ENCODE measurements around the gene ATRN. TPM values are rescaled to one million over a fixed set of nuclear protein-coding genes. Genes with fewer than 3 reads are reported as not detected.
"Not testable (repeated sequence)": the region's sequence is repeated elsewhere in the genome, so short reads cannot be mapped to it uniquely, and the experiment has no call there.

ATRN gene
- total and polyA plus RNA-seq, 4 donors, result 4.2 to 38.5 (median 21.2) TPM

- Histone ChIP-seq H3K4me3 (no peak overlapping the region), H3K9me3 (ENCODE audit: control insufficient read depth in 4 of 4, insufficient read depth in 3 of 4, low read length in 3 of 4) (no peaks in the 10 kb centered on the region), H3K36me3 (ENCODE audit: control insufficient read depth in 4 of 4, insufficient read depth in 4 of 4, low read length in 4 of 4) (peaks cover 17 to 45% (median 33%) of the 10 kb centered on the region in 4 donors), H3K4me1 (ENCODE audit: control insufficient read depth in 5 of 5, insufficient read depth in 5 of 5, low read length in 5 of 5) (no peaks in the 10 kb centered on the region), H3K9ac (ENCODE audit: insufficient read depth in 1 of 2, low read length in 2 of 2) (no peak overlapping the region), H3K27me3 (ENCODE audit: control insufficient read depth in 3 of 3, insufficient read depth in 3 of 3, low read length in 2 of 3) (no peaks in the 10 kb centered on the region), H3K27ac (ENCODE audit: low read depth in 1 of 2, low read length in 1 of 2) (no peak overlapping the region)
- DNase-seq, result no peak
- 85 to 86% methylated on average over 4 of the region's 4 CpGs for WGBS, 2 donors
- ATAC-seq (ENCODE audit: insufficient read depth, low FRiP score), result no peak
- TF ChIP-seq CTCF (IDR thresholded peaks at IDR 0.05; ENCODE audit: control extremely low read depth, extremely low read depth), result no peak
Measured at GRCh38 chr20:3595541-3595940, 124.7 kb downstream of the ATRN start.

- H3K9ac ChIP-seq (ENCODE audit: insufficient read depth in 1 of 2, low read length in 2 of 2), result no peak overlapping the region
- peaks cover 9 to 25% (median 16%) of the 10 kb centered on the region in 4 donors for H3K36me3 ChIP-seq (ENCODE audit: control insufficient read depth in 4 of 4, insufficient read depth in 4 of 4, low read length in 4 of 4)
- 91 to 92% methylated on average over 2 of the region's 2 CpGs for WGBS, 2 donors
- no peaks in the 10 kb centered on the region for H3K4me1 ChIP-seq (ENCODE audit: control insufficient read depth in 5 of 5, insufficient read depth in 5 of 5, low read length in 5 of 5)
- H3K9me3 ChIP-seq (ENCODE audit: control insufficient read depth in 4 of 4, insufficient read depth in 3 of 4, low read length in 3 of 4), result no peaks in the 10 kb centered on the region
- H3K27ac ChIP-seq (ENCODE audit: low read depth in 1 of 2, low read length in 1 of 2), result no peak overlapping the region
- TF ChIP-seq CTCF (IDR thresholded peaks at IDR 0.05; ENCODE audit: control extremely low read depth, extremely low read depth), result no peak
- DNase-seq (peak in 1 of 3 donors; percentile 21), ATAC-seq (ENCODE audit: insufficient read depth, low FRiP score) (no peak)
- no peaks in the 10 kb centered on the region for H3K27me3 ChIP-seq (ENCODE audit: control insufficient read depth in 3 of 3, insufficient read depth in 3 of 3, low read length in 2 of 3)
- no peak overlapping the region for H3K4me3 ChIP-seq
Measured at GRCh38 chr20:3603108-3603507, 132.3 kb downstream of the ATRN start.

GRCh38 chr20:3605386-3605886 is 134.6 kb downstream of the ATRN start:
- DNase-seq; H3K4me3 ChIP-seq; H3K9ac ChIP-seq (ENCODE audit: insufficient read depth in 1 of 2, low read length in 2 of 2); H3K9me3 ChIP-seq (ENCODE audit: control insufficient read depth in 4 of 4, insufficient read depth in 3 of 4, low read length in 3 of 4); H3K4me1 ChIP-seq (ENCODE audit: control insufficient read depth in 5 of 5, insufficient read depth in 5 of 5, low read length in 5 of 5); ATAC-seq (ENCODE audit: insufficient read depth, low FRiP score); H3K27me3 ChIP-seq (ENCODE audit: control insufficient read depth in 3 of 3, insufficient read depth in 3 of 3, low read length in 2 of 3); H3K27ac ChIP-seq (ENCODE audit: low read depth in 1 of 2, low read length in 1 of 2): not testable (repeated sequence)
- peaks cover 5 to 17% (median 12%) of the 10 kb centered on the region in 4 donors for H3K36me3 ChIP-seq (ENCODE audit: control insufficient read depth in 4 of 4, insufficient read depth in 4 of 4, low read length in 4 of 4)
- WGBS, 2 donors, result 95 to 97% methylated on average over 4 of the region's 4 CpGs

- TF ChIP-seq CTCF (IDR thresholded peaks at IDR 0.05; ENCODE audit: control extremely low read depth, extremely low read depth), result no peak
- no peak for DNase-seq
- H3K27me3 ChIP-seq (ENCODE audit: control insufficient read depth in 3 of 3, insufficient read depth in 3 of 3, low read length in 2 of 3), result no peaks in the 10 kb centered on the region
- no peak overlapping the region for H3K27ac ChIP-seq (ENCODE audit: low read depth in 1 of 2, low read length in 1 of 2)
- no peaks in the 10 kb centered on the region for H3K9me3 ChIP-seq (ENCODE audit: control insufficient read depth in 4 of 4, insufficient read depth in 3 of 4, low read length in 3 of 4)
- H3K4me3 ChIP-seq, result no peak overlapping the region
- no peaks in the 10 kb centered on the region for H3K4me1 ChIP-seq (ENCODE audit: control insufficient read depth in 5 of 5, insufficient read depth in 5 of 5, low read length in 5 of 5)
- no peak for ATAC-seq (ENCODE audit: insufficient read depth, low FRiP score)
- H3K36me3 ChIP-seq (ENCODE audit: control insufficient read depth in 4 of 4, insufficient read depth in 4 of 4, low read length in 4 of 4), result peaks cover 3 to 17% (median 12%) of the 10 kb centered on the region in 4 donors
- WGBS, 2 donors, result 40 to 58% methylated on average over 3 of the region's 3 CpGs
- H3K9ac ChIP-seq (ENCODE audit: insufficient read depth in 1 of 2, low read length in 2 of 2), result no peak overlapping the region
Measured at GRCh38 chr20:3606021-3606420, 135.2 kb downstream of the ATRN start.

Measured in lung (tissue), 12 donors.